HCT116 (cell line): ENCODE measurements around the gene ZKSCAN2. TPM values are rescaled to one million over a fixed set of nuclear protein-coding genes. Genes with fewer than 3 reads are reported as not detected.

Experiments used
- ATAC-seq: fragments of 200-7000 bp; cut with Tn5 transposase; 2 replicates; pipeline ENCODE4 v1.9.1; 2020; ENCODE audit warnings: mild to moderate bottlenecking, moderate library complexity
- BruUV-seq: library from RNA; stranded (reverse); fragments of 400-500 nt; replicated peaks from 2 replicates; lab custom pipeline; 2021; lab: Mats Ljungman, UMichigan
- CTCF ChIA-PET: fragments of 300-600 bp; sonication (Branson Sonifier 250); formaldehyde crosslinking; loops from one replicate; lab custom pipeline; 2021; ENCODE audit warnings: antibody characterized with exemption; lab: Charles Lee
- POLR2A ChIA-PET: fragments of 300-600, 350-600 bp; sonication (Branson Sonifier 250); formaldehyde crosslinking; loops from one replicate; lab custom pipeline; 2021; ENCODE audit warnings: antibody characterized with exemption; lab: Charles Lee
- RAD21 ChIA-PET, 2 experiments: fragments of 300-600 bp; sonication (Branson Sonifier 250); formaldehyde crosslinking; loops; one replicate each; lab custom pipeline; 2023; ENCODE audit warnings: low total read pairs in 2 of 2; ENCODE audit not compliant: uncharacterized antibody in 2 of 2, unreplicated experiment in 2 of 2, low non-redundant PET in 1 of 2; lab: Charles Lee
- DNase-seq: peaks from one replicate; pipeline ENCODE4 v3.0.0-alpha.2; 2010; ENCODE audit warnings: low read depth, low spot score
- H2AFZ ChIP-seq: fragments of 200-600 bp; shearing (Covaris generic), sonication (generic); 2 replicates; pipeline ENCODE4 v1.6.1; 2017; ENCODE audit warnings: low read depth, mixed run types, mixed read lengths, antibody characterized with exemption, low read length; ENCODE audit not compliant: poor library complexity, severe bottlenecking
- H3K27ac ChIP-seq: 2 replicates; pipeline ENCODE4 v1.5.1; 2012; ENCODE audit warnings: low read depth, low read length
- H3K27me3 ChIP-seq: fragments of 200-600 bp; sonication (generic); 2 replicates; pipeline ENCODE4 v1.6.1; 2016; ENCODE audit warnings: mixed run types, low read length, mixed read lengths; ENCODE audit not compliant: insufficient read depth
- H3K36me3 ChIP-seq, 2 experiments: fragments of 200-500 bp in 1 of 2; fragments of 200-600 bp in 1 of 2; sonication (Bioruptor generic) in 1 of 2; sonication (generic) in 1 of 2; 2 replicates each; pipeline versions ENCODE4 v1.5.1 to v1.6.1; 2014 to 2016; ENCODE audit warnings: low read length in 2 of 2, inconsistent platforms in 1 of 2, mixed read lengths in 1 of 2, mixed run types in 1 of 2; ENCODE audit not compliant: insufficient read depth in 2 of 2, control insufficient read depth in 1 of 2
- H3K4me1 ChIP-seq, 2 experiments: fragments of 200-600 bp in 1 of 2; sonication (generic) in 1 of 2; 2 replicates each; pipeline versions ENCODE4 v1.5.1 to v1.6.1; 2012 to 2017; ENCODE audit warnings: low read length in 2 of 2, inconsistent platforms in 1 of 2, mild to moderate bottlenecking in 1 of 2, mixed read lengths in 1 of 2, mixed run types in 1 of 2, moderate library complexity in 1 of 2; ENCODE audit not compliant: insufficient read depth in 2 of 2, control insufficient read depth in 1 of 2
- H3K4me2 ChIP-seq: fragments of 200-600 bp; sonication (generic); 2 replicates; pipeline ENCODE4 v1.6.1; 2017; ENCODE audit warnings: mixed run types, low read length, mixed read lengths
- H3K4me3 ChIP-seq, 2 experiments: fragments of 200-600 bp in 1 of 2; sonication (generic) in 1 of 2; replicated peaks in 1 of 2; 2 replicates each; pipeline ENCODE4 v1.5.1; 2011 to 2016; ENCODE audit warnings: low read length in 2 of 2, control low read depth in 1 of 2, low read depth in 1 of 2, mild to moderate bottlenecking in 1 of 2, mixed read lengths in 1 of 2, mixed run types in 1 of 2
- H3K79me2 ChIP-seq: fragments of 200-600 bp; sonication (generic); 2 replicates; pipeline ENCODE4 v1.6.1; 2017; ENCODE audit warnings: mild to moderate bottlenecking, mixed run types, low read length, moderate library complexity, mixed read lengths; ENCODE audit not compliant: insufficient read depth
- H3K9ac ChIP-seq: fragments of 200-600 bp; sonication (generic); 2 replicates; pipeline ENCODE4 v1.6.1; 2016; ENCODE audit warnings: low read length, mixed read lengths
- H3K9me2 ChIP-seq: fragments of 200-600 bp; sonication (generic), shearing (Covaris generic); 2 replicates; pipeline ENCODE4 v1.6.1; 2017; ENCODE audit warnings: mixed run types, mild to moderate bottlenecking, moderate library complexity; ENCODE audit not compliant: insufficient read depth
- H3K9me3 ChIP-seq, 2 experiments: fragments of 200-500 bp in 1 of 2; fragments of 200-600 bp in 1 of 2; sonication (Bioruptor generic) in 1 of 2; sonication (generic) in 1 of 2; 2 replicates each; pipeline ENCODE4 v1.6.1; 2014 to 2017; ENCODE audit warnings: low read length in 2 of 2, mixed read lengths in 2 of 2, inconsistent platforms in 1 of 2, low read depth in 1 of 2, mild to moderate bottlenecking in 1 of 2, mixed run types in 1 of 2, moderate library complexity in 1 of 2; ENCODE audit not compliant: control insufficient read depth in 1 of 2, insufficient read depth in 1 of 2
- H4K20me1 ChIP-seq: fragments of 200-600 bp; sonication (generic), shearing (Covaris generic); 2 replicates; pipeline ENCODE4 v1.6.1; 2017; ENCODE audit warnings: mixed run types, mild to moderate bottlenecking, moderate library complexity; ENCODE audit not compliant: insufficient read depth
- ELF1 ChIP-seq: IDR thresholded peaks from 2 replicates; pipeline ENCODE4 v1.6.1; 2012; ENCODE audit warnings: low read depth, borderline replicate concordance
- MAX ChIP-seq: IDR thresholded peaks from 2 replicates; pipeline ENCODE4 v1.6.1; 2012
- ZBTB33 ChIP-seq: IDR thresholded peaks from 2 replicates; pipeline ENCODE4 v1.6.1; 2011; ENCODE audit warnings: mild to moderate bottlenecking, low read length, moderate library complexity; ENCODE audit not compliant: insufficient replicate concordance; ENCODE audit errors: extremely low read depth
- intact Hi-C: fragments of 100-400 bp; cut with micrococcal nuclease; formaldehyde crosslinking; loops from 2 replicates; pipeline ENCODE4 v1.10.0; 2022
- total RNA-seq: library from RNA; stranded (reverse); gene quantifications from one replicate; pipeline ENCODE4 v1.2.1, GENCODE V29; 2021; ENCODE audit not compliant: unreplicated experiment

Gene ZKSCAN2
- total RNA-seq, 1 experiment from 2014 or later: 12.3 TPM

GRCh38 chr16:25228372-25228771 is 29.3 kb downstream of the ZKSCAN2 start:
- intact Hi-C loops: no loop called here
- H3K4me1 ChIP-seq: peaks cover 0 to 12% of the 10 kb centered on the region in 2 experiments; a peak in 3 of 4 replicates

More at GRCh38 chr16:25228372-25228771, 29.3 kb downstream of the ZKSCAN2 start:
- ChIA-PET CTCF (no interaction called here), RAD21 (no interaction called here), POLR2A (no interaction called here)
- ATAC-seq (no peak), DNase-seq (no peak)
- H3K27ac ChIP-seq: no peak overlapping the region
- H4K20me1 ChIP-seq: no peaks in the 10 kb centered on the region
- TF ChIP-seq MAX (no peak), ZBTB33 (no peak), ELF1 (no peak)
- TF ChIP-seq, all 23 proteins: peak for 0
- Histone ChIP-seq H3K4me3 (no peak overlapping the region), H3K4me2 (no peak overlapping the region), H3K9ac (no peak overlapping the region), H2AFZ (no peak overlapping the region), H3K36me3 (no peaks in the 10 kb centered on the region), H3K9me3 (no peaks in the 10 kb centered on the region), H3K9me2 (no peaks in the 10 kb centered on the region), H3K79me2 (no peaks in the 10 kb centered on the region), H3K27me3 (no peaks in the 10 kb centered on the region)
- no TSS peak for BruUV-seq
